ENCODE measurements around the gene DNAJB9.
"Not testable (repeated sequence)": the region's sequence is repeated elsewhere in the genome, so short reads cannot be mapped to it uniquely, and the experiment has no call there.

DNAJB9 gene

GRCh38 chr7:108569381-108570145 lies at the start of gene DNAJB9, which contains the start of gene THAP5:
Gene DNAJB9, plus strand, starts transcription at chr7:108569874. Its CDS starts 1,853 bp downstream, at chr7:108571727.
Gene THAP5, minus strand, starts transcription at chr7:108569706. Its CDS starts 137 bp downstream, at chr7:108569569.
- DNase-seq (ENCODE audit: low read depth in 2 of 2) = peak; percentile 98

DNA sequence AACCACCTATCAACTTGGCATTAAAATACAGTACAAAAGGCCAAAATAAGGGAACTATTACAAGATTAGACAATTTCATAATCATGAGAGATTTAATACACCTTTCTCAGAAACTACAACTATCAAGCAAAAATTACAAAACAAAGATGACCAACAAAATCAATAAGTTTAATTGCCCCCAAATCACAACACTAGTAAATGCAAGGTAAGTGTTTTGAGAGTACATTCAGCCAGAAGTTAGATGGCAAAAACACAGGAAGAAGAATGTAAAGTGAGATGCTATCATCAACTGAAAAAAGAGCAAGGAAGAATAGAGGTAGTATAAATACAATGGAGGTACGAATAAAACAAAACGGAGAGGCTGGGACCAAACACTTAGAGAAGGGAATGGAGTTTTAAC lies 46.9 kb upstream of the DNAJB9 start:
- DNase-seq (ENCODE audit: low read depth in 2 of 2) = no peak

GRCh38 chr7:108525327-108525984 lies 44.2 kb upstream of the DNAJB9 start:
- DNase-seq (ENCODE audit: low read depth in 2 of 2) = no peak

DNA sequence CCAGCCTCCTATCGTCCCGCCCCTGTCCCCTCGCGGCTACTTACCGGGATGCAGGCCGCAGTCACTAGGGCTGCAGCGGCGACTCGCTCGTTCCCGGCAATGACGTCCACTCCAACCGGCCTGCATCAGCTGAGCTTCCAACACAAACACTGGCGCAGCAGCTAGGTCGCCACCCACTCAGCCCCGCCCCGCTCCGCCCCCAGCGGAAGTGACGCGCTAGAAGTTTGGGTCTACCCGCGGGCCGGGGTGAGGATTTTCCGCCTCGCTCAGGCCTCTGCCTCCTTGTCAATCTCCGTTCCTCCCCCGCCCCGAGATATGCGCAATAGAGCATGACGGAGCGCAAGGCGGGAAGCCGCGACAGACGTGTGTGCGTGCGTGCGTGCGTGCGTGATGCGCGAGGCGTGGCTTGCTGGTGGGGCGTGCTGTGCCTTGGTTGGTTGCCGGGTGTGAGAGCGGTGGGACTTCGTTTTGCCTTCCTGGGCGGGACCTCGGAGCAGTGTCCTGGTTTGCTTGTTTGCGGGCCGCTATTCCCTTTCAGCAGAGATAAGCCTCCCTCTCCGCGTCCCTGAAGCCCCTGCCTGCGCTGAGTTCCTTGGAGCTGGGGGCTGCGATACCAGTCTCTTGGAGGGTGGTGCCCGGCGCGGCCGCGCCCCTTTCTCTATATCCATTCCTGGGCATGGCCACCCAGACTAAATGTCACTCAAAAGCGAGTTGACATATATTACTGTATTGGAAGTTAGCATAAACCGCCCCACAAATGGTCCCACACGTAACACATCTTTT lies 43.5 kb upstream of the DNAJB9 start, which contains the start of gene PNPLA8:
Gene PNPLA8, minus strand, starts transcription at position 151 of the 783 bp plus-strand sequence. CDS start 10,644 bp downstream, outside the sequence.
- peak; percentile 100 for DNase-seq (ENCODE audit: low read depth in 2 of 2)

DNA sequence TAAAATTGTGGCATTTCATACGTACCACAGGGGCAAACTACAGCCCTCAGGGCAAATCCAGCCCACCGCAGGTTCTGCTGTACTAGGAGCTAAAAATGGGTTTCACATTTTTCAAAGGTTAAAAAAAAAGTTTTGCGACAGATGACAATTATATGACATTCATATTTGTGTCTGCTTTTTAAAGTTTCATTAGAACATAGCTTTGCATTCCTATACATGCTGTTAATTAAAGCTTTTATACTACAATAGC lies 43.0 kb upstream of the DNAJB9 start:
- DNase-seq (ENCODE audit: low read depth in 2 of 2) = no peak

DNA sequence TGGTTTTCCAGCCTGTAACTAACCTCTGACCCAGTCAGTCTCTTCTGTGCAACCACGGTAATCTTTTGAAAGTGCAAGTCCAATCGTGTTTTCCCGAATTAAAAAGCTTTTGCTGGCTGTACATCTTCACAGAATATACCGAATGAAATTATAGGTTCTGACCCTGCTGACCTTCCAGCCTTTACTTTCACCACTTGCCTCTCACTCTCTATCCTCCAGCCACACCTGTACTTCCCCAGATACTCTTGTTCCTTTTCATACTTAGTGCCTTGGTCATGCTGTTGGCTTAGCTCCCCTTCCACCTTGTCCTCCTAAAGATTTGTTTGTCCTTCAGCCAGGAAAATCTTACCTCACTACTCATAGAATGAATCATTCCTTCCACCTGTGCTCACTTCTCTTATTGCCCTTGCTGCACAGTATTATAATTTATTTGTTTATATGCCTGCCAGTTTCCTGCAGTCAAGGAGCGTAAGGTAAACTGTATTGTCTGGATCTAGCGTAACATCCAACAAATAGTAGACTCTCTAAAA lies 41.4 kb upstream of the DNAJB9 start:
- DNase-seq (ENCODE audit: low read depth in 2 of 2) = no peak

DNA sequence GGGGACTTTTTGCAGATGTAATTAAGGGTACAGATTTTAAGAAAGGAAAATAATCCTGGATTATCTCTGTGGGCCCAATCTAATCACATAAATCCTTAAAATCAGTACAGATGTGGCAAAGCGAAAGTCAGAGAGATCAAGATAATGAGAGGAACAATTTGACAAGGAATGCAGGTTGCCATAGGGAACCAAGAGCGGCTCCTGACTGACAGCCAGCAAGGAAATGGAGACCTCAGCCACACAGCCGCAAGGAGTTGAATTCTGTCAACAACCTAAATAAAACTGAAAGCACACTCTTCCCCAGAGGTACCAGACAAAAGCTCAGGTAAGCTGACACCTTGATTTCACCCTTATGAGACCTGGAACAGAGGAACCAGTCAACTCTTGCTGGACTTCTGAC lies 40.3 kb upstream of the DNAJB9 start:
- DNase-seq (ENCODE audit: low read depth in 2 of 2) = no peak

GRCh38 chr7:108533712-108534111 lies 36.0 kb upstream of the DNAJB9 start:
- DNase-seq (ENCODE audit: low read depth in 2 of 2) = no peak

- no peak for DNase-seq (ENCODE audit: low read depth in 2 of 2)
Observed at GRCh38 chr7:108535257-108535656, 34.4 kb upstream of the DNAJB9 start.

GRCh38 chr7:108535744-108536143 lies 33.9 kb upstream of the DNAJB9 start:
- no peak for DNase-seq (ENCODE audit: low read depth in 2 of 2)

- no peak for DNase-seq (ENCODE audit: low read depth in 2 of 2)
Observed at GRCh38 chr7:108537229-108537628, 32.4 kb upstream of the DNAJB9 start.

GRCh38 chr7:108538236-108538635 lies 31.4 kb upstream of the DNAJB9 start:
- DNase-seq (ENCODE audit: low read depth in 2 of 2) = not testable (repeated sequence)

- not testable (repeated sequence) for DNase-seq (ENCODE audit: low read depth in 2 of 2)
Observed at GRCh38 chr7:108538685-108539084, 31.0 kb upstream of the DNAJB9 start.

DNA sequence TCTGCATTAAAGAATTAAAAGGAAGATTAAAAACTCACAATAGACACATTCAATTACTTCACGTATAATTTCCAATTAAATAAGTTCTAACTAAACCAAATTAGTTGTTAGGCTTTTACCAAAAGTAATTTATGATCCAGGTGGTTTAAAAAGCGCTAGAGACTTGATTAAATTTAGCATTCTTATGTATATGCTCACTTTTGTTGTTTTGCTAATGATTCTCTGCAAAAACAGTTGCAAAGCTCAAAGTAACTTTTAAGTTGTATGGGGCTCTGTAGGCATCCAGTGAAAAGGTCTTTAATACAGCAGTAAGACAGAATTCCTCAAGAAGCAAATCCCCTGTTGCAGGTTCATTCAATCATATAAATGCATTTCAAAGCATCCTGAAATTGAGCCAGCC lies 28.2 kb upstream of the DNAJB9 start:
- no peak for DNase-seq (ENCODE audit: low read depth in 2 of 2)

DNA sequence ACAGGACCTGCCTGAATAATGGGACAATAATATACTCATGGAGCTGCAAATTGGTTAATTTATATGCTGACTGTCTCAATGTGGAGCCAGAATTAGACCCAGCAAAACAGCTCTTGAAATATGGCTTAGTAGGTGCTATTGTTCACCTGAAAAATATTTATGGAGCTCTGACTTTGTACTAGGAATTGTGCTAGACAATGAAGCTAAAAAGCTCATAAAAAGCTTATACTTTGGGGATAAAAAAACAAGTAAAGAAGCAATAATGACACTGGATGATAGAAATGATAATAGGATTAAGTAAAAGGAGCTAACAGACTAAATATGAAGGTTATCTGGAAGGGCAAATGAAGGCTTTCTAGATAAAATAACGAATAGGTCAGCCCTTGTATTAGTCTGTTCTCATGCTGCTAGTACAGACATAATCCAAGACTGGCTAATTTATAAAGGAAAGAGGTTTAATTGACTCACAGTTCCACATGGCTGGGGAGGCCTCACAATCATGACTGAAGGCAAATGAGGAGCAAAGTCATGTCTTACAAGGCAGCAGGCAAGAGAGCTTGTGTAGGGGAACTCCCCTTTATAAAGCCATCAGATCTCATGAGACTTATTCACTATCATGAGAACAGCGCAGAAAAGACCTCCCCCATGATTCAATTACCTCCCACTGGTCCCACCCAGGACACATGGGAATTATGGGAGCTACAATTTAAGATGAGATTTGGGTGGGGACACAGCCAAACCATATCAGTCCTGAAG lies 21.4 kb upstream of the DNAJB9 start:
- DNase-seq (ENCODE audit: low read depth in 2 of 2) = not testable (repeated sequence)

GRCh38 chr7:108556665-108557064 lies 13.0 kb upstream of the DNAJB9 start:
- DNase-seq (ENCODE audit: low read depth in 2 of 2) = not testable (repeated sequence)

- no peak for DNase-seq (ENCODE audit: low read depth in 2 of 2)
Observed at GRCh38 chr7:108557191-108557590, 12.5 kb upstream of the DNAJB9 start.

- no peak for DNase-seq (ENCODE audit: low read depth in 2 of 2)
Observed at GRCh38 chr7:108557617-108558016, 12.1 kb upstream of the DNAJB9 start.

GRCh38 chr7:108559253-108559652 lies 10.4 kb upstream of the DNAJB9 start:
- no peak for DNase-seq (ENCODE audit: low read depth in 2 of 2)

- no peak for DNase-seq (ENCODE audit: low read depth in 2 of 2)
Observed at GRCh38 chr7:108561047-108561619, 8.5 kb upstream of the DNAJB9 start.

DNA sequence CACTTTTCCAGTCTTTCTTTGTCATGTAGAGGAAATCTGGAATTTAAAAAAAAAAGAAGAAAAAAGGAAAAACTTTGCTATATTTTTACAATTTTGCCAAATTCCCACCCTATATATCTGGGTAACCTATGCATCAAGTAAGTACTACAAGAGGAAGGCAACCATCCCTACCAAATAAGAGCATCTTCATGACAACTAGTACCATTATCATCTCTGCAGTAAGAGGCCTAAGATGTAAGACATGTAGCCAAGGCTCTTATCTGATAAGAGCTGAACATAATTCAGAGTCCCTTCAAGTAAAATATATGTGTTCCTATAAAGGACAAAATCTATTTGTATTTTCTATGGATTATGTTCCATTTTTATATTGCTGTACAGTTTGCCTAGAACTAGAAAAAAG lies 3.7 kb upstream of the DNAJB9 start:
- no peak for DNase-seq (ENCODE audit: low read depth in 2 of 2)

Data from stimulated activated CD8-positive, alpha-beta memory T cell treated with anti-CD3 and anti-CD28 coated beads, Interleukin-2, amount 100 ng/mL, for 1 hour (primary cell).